ENCODE measurements around the gene RHOD.

DNA sequence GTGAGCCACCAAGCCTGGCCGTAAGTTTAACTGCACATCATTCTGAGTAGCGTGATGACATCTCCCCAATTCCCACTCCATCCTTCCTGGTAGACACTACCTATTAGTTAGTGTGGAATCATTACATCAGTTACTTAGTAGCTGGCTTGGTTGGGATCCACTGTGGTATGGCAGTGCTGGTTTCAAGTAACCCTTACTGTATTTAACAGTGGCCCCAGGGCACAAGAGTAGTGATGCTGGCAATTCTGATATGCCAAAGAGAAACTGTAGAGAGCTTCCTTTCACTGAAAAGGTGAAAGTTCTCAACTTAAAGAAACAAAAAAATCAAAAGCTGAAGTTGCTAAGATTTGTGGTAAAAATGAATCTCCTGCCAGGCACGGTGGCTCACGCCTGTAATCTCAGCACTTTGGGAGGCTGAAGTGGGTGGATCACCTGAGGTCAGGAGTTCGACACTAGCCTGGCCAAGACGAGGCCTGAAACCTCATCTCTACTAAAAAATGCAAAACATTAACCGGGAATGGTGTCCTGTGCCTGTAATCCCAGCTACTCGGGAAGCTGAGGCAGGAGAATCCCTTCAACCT, 27.2 kb downstream of the RHOD start:
- TF ChIP-seq POLR2A (IDR thresholded peaks at IDR 0.05; ENCODE audit: control extremely low read depth in 1 of 2, low read depth in 2 of 2, low read length in 2 of 2) (no peak), EZH2 (IDR thresholded peaks at IDR 0.05; ENCODE audit: low read depth, low read length, severe bottlenecking) (no peak), TEAD4 (IDR thresholded peaks at IDR 0.05; ENCODE audit: low read depth, low read length) (no peak), BCL11A (IDR thresholded peaks at IDR 0.05; ENCODE audit: low read depth in 2 of 2, low read length in 2 of 2) (no peak), CHD2 (IDR thresholded peaks at IDR 0.05; ENCODE audit: low read length) (no peak), NRF1 (IDR thresholded peaks at IDR 0.05; ENCODE audit: low read depth, low read length) (no peak), CBX5 (IDR thresholded peaks at IDR 0.05; ENCODE audit: low read depth, low read length) (no peak), JUND (IDR thresholded peaks at IDR 0.05; ENCODE audit: low read length) (no peak), KDM1A (IDR thresholded peaks at IDR 0.05; ENCODE audit: borderline replicate concordance, low read length) (no peak)
- TF ChIP-seq, protein P1, sequence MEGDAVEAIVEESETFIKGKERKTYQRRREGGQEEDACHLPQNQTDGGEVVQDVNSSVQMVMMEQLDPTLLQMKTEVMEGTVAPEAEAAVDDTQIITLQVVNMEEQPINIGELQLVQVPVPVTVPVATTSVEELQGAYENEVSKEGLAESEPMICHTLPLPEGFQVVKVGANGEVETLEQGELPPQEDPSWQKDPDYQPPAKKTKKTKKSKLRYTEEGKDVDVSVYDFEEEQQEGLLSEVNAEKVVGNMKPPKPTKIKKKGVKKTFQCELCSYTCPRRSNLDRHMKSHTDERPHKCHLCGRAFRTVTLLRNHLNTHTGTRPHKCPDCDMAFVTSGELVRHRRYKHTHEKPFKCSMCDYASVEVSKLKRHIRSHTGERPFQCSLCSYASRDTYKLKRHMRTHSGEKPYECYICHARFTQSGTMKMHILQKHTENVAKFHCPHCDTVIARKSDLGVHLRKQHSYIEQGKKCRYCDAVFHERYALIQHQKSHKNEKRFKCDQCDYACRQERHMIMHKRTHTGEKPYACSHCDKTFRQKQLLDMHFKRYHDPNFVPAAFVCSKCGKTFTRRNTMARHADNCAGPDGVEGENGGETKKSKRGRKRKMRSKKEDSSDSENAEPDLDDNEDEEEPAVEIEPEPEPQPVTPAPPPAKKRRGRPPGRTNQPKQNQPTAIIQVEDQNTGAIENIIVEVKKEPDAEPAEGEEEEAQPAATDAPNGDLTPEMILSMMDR (IDR thresholded peaks at IDR 0.05; ENCODE audit: control extremely low read depth in 1 of 3, insufficient read depth in 1 of 3, low read depth in 1 of 3, low read length in 3 of 3), result no peak
- TF ChIP-seq, protein P2, sequence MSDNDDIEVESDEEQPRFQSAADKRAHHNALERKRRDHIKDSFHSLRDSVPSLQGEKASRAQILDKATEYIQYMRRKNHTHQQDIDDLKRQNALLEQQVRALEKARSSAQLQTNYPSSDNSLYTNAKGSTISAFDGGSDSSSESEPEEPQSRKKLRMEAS (IDR thresholded peaks at IDR 0.05), result no peak

All from H1 (cell line).